Epithelial cell of prostate (primary cell): ENCODE data around the gene POU5F1.

Source experiments
- DNase-seq: peaks from one replicate; pipeline ENCODE4 v3.0.0-alpha.2; 2011; ENCODE audit warnings: low read depth, low spot score
- H3K27ac ChIP-seq: fragments of 450-650 bp; 2 replicates; pipeline ENCODE4 v1.5.1; 2017; ENCODE audit warnings: mild to moderate bottlenecking

The POU5F1 gene

DNA sequence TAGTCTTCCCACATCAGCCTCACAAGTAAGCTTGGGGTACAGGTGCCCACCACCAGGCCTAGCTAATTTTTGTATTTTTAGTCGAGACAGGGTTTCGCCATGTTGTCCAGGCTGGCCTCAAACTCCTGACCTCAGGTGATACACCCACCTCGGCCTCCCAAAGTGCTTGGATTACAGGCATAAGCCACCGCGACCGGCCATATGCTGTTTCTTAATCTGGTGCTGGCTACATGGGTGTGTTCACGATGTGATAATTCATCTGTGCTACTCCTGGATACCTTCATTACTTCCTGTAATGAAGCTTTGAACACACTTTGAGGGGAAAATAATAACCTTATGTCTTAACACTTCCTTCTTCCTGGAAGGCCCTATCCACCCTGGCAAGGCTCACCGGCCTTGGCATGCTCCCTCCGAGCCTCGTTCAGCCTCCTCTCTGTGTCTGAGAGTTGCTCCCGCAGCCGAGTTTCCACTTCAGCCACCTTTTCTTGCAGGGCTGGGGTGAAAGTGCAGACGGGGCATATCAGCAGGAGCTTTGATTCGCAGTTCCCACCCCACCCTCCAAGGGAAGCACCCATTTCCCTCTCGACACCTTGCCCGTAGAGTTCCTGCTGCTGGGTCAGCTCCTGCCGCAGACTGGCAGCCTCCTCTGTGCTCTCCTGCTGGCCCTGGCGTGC is 26.0 kb downstream of the POU5F1 start:
- no peak for DNase-seq
- no peak overlapping the region for H3K27ac ChIP-seq

GRCh38 chr6:31143148-31143547 is 27.3 kb downstream of the POU5F1 start:
- H3K27ac ChIP-seq = no peak overlapping the region
- DNase-seq = no peak

- no peak overlapping the region for H3K27ac ChIP-seq
- DNase-seq = no peak
Observed at GRCh38 chr6:31142361-31142761, 28.1 kb downstream of the POU5F1 start.

- DNase-seq = no peak
- no peak overlapping the region for H3K27ac ChIP-seq
Observed at GRCh38 chr6:31140643-31141042, 29.8 kb downstream of the POU5F1 start.

DNA sequence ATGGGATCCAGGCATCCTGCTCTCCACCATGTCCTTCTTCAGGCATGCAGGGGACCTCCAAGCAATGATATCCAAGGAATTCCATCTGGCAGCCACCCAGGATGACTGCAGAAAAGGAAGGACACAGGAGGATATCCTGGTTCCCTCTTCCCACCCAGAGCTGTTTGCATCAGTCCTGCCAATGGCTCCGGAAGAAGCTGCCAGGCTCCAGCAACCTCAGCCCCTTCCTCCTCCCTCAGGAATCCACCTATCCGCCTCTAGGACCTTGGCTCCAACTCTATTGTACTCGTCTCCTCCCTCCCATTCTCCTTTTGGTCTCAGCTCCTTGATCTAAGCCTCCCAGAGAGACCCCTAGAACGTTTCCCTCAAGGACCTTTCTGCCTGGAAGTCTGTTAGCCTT is 30.9 kb downstream of the POU5F1 start:
- DNase-seq = no peak
- no peak overlapping the region for H3K27ac ChIP-seq

GRCh38 chr6:31138982-31139381 is 31.5 kb downstream of the POU5F1 start, which contains the start of gene PSORS1C2:
TSS of gene PSORS1C2 (minus strand) at chr6:31139066. CDS start at chr6:31139026, 40 bp downstream.
- DNase-seq = no peak
- no peak within 1 kb of the TSS for H3K27ac ChIP-seq

GRCh38 chr6:31135710-31136109 is 34.8 kb downstream of the POU5F1 start:
- no peak overlapping the region for H3K27ac ChIP-seq
- no peak for DNase-seq

DNA sequence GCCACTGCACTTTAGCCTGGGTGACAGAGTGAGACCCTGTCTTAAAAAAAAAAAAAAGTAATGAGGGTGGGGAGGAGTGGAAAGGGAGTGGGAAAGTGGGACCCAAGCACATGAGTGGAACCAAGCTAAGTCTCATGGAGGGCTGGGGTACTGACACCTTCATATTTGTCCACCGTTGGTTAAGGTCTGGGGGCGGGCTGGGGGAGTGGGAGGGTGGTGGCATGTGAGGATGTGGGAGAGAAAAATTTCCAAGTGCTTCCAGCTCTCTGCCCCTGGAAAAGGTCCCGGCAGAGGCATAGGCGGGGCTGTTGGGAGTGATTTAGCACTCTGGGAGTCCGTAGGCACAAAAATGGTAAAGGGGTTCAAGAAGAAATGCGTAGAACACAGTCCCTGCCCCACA is 37.7 kb downstream of the POU5F1 start:
- H3K27ac ChIP-seq = no peak overlapping the region
- no peak for DNase-seq

DNA sequence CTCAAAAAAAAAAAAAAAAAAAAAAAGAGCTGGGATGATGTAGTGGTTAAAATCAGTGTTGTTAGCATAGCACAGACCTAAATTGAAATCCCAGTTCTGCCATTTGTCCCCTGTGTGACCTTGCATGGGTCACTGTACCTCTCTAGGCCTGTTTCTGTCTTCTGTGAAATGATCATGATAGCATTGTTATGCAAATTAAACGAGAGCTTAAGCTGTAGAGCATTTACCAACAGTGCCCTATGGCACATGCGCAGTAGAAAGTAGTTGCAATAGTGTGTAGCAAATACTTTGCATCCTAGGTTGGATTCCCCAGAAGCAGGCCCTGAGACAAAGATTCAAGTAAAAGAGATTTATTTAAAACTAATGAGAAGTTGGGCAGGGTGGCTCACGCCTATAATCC is 38.9 kb downstream of the POU5F1 start:
- H3K27ac ChIP-seq = no peak overlapping the region
- no peak for DNase-seq

DNA sequence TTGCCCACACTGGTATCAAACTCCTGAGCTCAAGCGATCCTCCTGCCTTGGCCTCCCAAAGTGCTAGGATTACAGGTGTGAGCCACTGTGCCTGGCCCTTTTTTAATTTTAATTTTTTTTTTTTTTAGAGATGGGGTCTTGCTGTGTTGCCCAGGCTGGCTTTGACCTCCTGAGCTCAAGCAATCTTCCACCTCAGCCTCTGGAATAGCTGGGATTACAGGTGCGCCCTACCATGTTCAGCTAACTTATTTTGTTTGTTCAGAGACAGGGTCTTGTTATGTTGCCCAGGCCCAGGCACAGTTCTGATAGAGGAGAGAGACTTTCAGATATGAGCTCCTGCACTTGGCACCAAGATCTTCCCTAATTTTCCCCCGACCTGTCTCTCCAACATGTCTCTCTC is 39.7 kb downstream of the POU5F1 start:
- no peak overlapping the region for H3K27ac ChIP-seq
- DNase-seq = no peak

DNA sequence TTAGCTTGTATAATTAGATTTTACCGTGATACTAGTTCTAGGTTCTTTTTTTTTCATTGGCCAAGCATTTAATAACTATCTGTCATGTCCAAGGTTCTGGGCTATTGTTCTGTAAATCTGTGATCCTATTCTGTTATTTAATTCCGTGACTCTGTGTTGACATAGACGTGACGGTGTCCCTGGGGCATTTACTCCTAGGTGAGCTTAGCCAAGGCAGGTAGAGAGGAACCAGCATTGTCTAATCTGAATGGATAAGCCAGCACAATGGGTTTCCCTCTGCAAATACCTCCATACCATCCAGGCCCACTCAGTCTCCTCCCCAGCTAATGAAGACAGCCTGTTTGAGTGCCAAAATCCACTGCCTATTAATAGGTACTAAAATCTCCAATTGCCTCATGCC is 41.4 kb downstream of the POU5F1 start:
- no peak for DNase-seq
- H3K27ac ChIP-seq = peak overlapping the region; percentile 6

GRCh38 chr6:31128093-31128676 is 42.3 kb downstream of the POU5F1 start:
- no peak for DNase-seq
- no peak overlapping the region for H3K27ac ChIP-seq

DNA sequence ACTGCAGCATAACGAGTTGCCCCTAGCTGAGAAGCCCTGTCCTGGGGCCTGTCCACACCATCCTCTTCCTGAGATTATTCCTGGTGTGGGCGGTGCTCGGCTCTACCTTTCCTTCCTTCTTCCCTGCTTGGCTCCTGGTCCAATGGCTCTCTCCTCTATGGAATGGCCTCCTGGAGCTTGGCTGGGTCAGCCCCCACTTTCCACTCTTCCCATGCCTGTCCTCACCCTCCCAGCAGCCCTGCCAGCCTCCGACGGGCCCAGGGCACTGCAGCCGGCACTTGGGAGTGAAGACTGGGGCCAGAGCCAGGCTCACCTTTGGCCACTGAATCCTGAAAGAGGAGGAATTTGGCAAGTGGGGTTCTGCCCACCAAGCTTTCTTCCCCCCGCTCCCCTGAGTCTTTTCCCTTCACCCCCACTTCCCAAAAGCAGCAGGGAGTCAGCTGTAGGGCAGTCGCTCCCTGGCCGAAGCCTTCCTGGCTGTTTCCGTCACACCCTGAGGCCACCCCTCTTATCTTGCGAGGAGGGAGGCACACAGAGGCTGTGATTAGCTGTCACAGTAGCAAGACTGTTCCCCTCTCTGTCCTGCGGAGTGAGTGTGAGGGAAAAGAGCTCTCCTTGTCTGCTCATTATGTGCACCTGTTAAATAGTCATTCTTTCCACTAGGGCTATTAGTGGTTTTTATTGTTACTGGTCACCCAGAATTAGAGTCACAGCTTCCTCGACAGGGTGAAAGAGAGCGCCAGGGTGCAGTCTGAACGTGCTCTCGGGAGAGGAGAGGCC is 43.9 kb downstream of the POU5F1 start:
- DNase-seq = no peak
- H3K27ac ChIP-seq = peak overlapping the region; percentile 89

DNA sequence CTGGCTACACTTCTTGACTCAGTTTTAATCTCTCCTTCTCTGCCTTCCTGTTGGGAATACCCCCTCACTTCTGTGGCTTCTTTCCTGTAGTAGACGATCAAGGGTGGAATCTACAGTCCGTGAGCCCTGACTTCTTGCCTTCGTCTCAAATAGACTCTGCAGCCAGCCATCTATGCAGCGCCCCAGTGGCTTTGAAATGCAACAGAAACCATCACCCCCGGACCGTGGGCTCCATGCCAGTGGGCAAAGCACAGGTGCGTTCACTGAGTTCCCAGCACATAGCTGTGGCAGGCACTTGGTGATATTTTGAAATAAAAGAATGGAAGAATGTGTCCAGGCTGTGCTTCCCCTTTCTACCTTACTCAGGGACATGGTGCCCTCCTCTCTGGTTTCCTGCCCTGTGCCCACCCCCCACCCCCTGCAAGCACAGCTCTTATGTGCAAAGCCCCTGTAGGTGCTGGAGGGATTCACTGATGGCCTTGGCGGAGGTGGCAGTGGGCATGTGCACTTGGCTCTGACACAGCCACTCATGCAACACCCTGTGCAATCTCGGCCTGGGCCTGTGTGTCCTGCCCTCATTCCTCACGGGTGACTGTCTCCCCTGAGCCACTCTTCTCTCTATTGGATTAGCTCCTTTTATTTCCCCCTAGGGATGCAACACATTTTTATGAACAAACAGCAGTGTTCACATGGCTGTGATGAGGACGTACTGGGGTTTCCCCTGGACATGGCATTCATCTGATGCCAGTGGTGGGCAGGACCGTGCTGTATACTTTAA is 44.7 kb downstream of the POU5F1 start:
- DNase-seq = peak; percentile 76
- peak overlapping the region; percentile 89 for H3K27ac ChIP-seq

DNA sequence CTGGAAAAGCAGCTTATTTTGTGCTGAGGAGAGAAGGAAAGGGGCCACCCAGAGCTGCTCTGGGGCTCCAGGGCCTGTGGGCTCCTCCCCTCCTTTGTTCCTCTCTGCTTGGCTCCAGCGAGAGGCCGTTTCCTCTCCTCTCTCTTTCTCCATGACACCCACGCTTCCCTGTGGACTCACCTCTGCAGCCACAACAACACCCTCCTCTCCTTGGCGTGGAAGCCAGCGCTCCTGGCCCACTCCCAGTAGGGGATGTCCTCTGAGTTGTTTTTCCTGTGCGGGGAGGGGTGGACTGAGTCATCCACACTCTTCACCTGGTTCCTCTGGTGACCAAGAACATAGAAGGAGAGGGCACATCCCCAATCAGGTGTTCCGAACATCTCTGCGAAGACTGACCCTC is 45.3 kb downstream of the POU5F1 start:
- H3K27ac ChIP-seq = peak overlapping the region; percentile 89
- peak; percentile 69 for DNase-seq

- peak overlapping the region; percentile 49 for H3K27ac ChIP-seq
- DNase-seq = peak; percentile 29
Observed at GRCh38 chr6:31122791-31123706, 47.4 kb downstream of the POU5F1 start.

DNA sequence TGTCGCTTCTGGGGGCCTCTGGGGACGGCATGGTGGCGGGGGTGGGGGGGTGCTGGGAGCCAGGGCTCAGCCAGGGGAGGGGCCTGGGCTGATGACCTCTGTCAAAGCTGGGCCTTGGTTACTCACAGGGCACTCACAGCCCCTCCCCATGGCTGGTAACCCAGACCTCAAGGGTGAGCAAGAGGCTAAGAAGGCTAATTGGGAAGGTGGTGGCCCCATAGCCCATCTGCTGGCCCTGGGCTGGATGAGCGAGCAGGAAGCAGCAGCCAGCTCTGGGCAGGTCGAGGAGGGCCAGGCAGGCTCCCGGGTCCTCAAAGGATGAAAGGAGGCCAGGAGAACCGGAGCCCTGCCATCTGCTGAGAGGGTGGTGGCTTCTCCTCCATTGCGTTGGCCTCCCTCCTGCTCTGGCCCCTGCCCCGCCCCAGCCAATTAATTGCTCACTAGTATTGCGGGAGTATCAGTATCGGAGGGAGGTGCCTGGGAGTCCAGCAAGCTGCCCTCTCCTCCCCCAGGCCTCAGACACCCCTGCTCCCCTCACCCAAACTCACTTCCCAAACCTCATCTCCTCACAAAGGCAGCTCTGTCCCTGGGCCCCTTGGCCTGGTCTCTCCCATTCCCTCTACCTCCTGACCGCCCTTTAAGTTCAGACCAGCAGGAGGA is 49.2 kb downstream of the POU5F1 start:
- H3K27ac ChIP-seq = no peak overlapping the region
- DNase-seq = no peak

DNA sequence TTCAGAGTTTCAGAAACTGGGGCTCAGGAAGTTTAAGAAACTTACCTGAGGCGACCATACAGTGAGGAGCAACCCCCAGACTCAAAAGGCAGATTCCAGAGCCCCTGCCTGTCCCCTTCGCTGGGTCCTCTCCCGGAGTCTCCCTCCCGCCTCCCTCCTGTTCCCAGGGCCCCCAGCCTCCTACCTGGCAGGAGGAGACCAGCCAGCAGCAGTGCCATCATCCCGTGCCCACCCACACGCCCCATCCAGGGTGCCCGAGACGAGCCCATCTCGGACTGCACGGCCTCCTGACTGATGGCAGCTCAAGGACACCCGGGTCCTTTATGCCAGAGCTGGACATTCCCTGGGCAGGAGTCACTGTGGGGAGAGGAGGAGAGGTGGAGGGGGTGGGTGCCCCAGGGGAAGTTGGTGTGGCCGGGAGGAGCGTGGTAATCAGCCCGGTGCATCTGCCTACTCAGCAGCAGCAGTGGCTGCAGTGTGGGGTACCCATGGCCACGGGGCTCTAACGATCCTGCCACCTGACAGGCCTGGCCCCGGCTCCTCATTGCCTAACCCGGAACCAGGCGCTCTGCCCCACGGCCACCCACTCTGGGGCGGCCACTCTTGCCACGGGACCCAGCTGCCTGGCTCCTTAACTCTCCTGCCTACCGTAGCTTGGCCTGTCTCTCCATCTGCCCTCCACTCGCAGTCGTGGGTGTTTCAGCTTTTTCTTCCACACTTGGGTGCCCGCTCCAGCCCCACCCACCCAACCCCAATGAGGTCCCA is 50.1 kb downstream of the POU5F1 start, which contains the start of gene CDSN:
TSS of gene CDSN (minus strand) at position 296 of the 765 bp plus-strand sequence. CDS start at position 269, 27 bp downstream.
- DNase-seq = no peak

More for the DNA sequence above, 50.1 kb downstream of the POU5F1 start, which contains the start of gene CDSN:
- H3K27ac ChIP-seq = no peak within 1 kb of the TSS
